ENCODE results near the gene ADAMTS17. TPM values are rescaled to one million over a fixed set of nuclear protein-coding genes. Genes with fewer than 3 reads are reported as not detected.

Gene ADAMTS17
- total and polyA plus RNA-seq, 4 donors, result 0.28 to 46.9 (median 9.1) TPM

- WGBS, result 79% methylated on average over 2 of the region's 2 CpGs
- no peak for DNase-seq (ENCODE audit: low spot score)
- Histone ChIP-seq H3K27me3 (ENCODE audit: control insufficient read depth in 4 of 4, insufficient read depth in 4 of 4, low read length in 3 of 4) (no peaks in the 10 kb centered on the region), H3K4me3 (ENCODE audit: low read depth in 1 of 3, low read length in 3 of 3) (no peak overlapping the region), H3K4me1 (ENCODE audit: control insufficient read depth in 4 of 4, insufficient read depth in 4 of 4, low read length in 3 of 4) (peaks cover 2 to 31% (median 27%) of the 10 kb centered on the region in 4 donors), H3K9ac (ENCODE audit: low read depth in 1 of 2, low read length in 2 of 2) (no peak overlapping the region), H3K27ac (ENCODE audit: low read depth in 1 of 2, low read length in 2 of 2) (no peak overlapping the region), H3K9me3 (ENCODE audit: control insufficient read depth in 4 of 4, low read length in 3 of 4) (no peaks in the 10 kb centered on the region), H3K36me3 (ENCODE audit: control insufficient read depth in 4 of 4, insufficient read depth in 3 of 4, low read depth in 1 of 4, low read length in 3 of 4) (no peaks in the 10 kb centered on the region)
- TF ChIP-seq RAD21 (IDR thresholded peaks at IDR 0.05), result no peak
- TF ChIP-seq REST (IDR thresholded peaks at IDR 0.05), result no peak
- no peak for TF ChIP-seq ATF3 (IDR thresholded peaks at IDR 0.05)
- TF ChIP-seq ZBTB33 (IDR thresholded peaks at IDR 0.05), result no peak
These were observed 134.7 kb downstream of the ADAMTS17 start for GRCh38 chr15:100207053-100207452.

- H3K4me3 ChIP-seq (ENCODE audit: low read depth in 1 of 3, low read length in 3 of 3), result no peak overlapping the region
- no peak overlapping the region for H3K27ac ChIP-seq (ENCODE audit: low read depth in 1 of 2, low read length in 2 of 2)
- no peak overlapping the region for H3K9ac ChIP-seq (ENCODE audit: low read depth in 1 of 2, low read length in 2 of 2)
- TF ChIP-seq HNF4G (IDR thresholded peaks at IDR 0.05), result no peak
- TF ChIP-seq NR2F2 (IDR thresholded peaks at IDR 0.05), result no peak
- no peak for TF ChIP-seq YY1 (IDR thresholded peaks at IDR 0.05)
- no peak for TF ChIP-seq JUND (IDR thresholded peaks at IDR 0.05)
- no peak for TF ChIP-seq TAF1 (conservative IDR thresholded peaks at IDR 0.05)
- TF ChIP-seq RXRA (IDR thresholded peaks at IDR 0.05), result no peak
- no peaks in the 10 kb centered on the region for H3K27me3 ChIP-seq (ENCODE audit: control insufficient read depth in 4 of 4, insufficient read depth in 4 of 4, low read length in 3 of 4)
- peaks cover 0 to 30% (median 26%) of the 10 kb centered on the region in 4 donors for H3K4me1 ChIP-seq (ENCODE audit: control insufficient read depth in 4 of 4, insufficient read depth in 4 of 4, low read length in 3 of 4)
- WGBS, result 88% methylated on average over 7 of the region's 7 CpGs
- no peaks in the 10 kb centered on the region for H3K9me3 ChIP-seq (ENCODE audit: control insufficient read depth in 4 of 4, low read length in 3 of 4)
- no peaks in the 10 kb centered on the region for H3K36me3 ChIP-seq (ENCODE audit: control insufficient read depth in 4 of 4, insufficient read depth in 3 of 4, low read depth in 1 of 4, low read length in 3 of 4)
- no peak for DNase-seq (ENCODE audit: low spot score)
These were observed 135.1 kb downstream of the ADAMTS17 start for GRCh38 chr15:100206643-100207042.

- H3K9me3 ChIP-seq (ENCODE audit: control insufficient read depth in 4 of 4, low read length in 3 of 4), result no peaks in the 10 kb centered on the region
- H3K27ac ChIP-seq (ENCODE audit: low read depth in 1 of 2, low read length in 2 of 2), result no peak overlapping the region
- no peaks in the 10 kb centered on the region for H3K36me3 ChIP-seq (ENCODE audit: control insufficient read depth in 4 of 4, insufficient read depth in 3 of 4, low read depth in 1 of 4, low read length in 3 of 4)
- DNase-seq (ENCODE audit: low spot score), result no peak
- no peak overlapping the region for H3K9ac ChIP-seq (ENCODE audit: low read depth in 1 of 2, low read length in 2 of 2)
- 73% methylated on average over 17 of the region's 17 CpGs for WGBS
- H3K4me3 ChIP-seq (ENCODE audit: low read depth in 1 of 3, low read length in 3 of 3), result no peak overlapping the region
- H3K27me3 ChIP-seq (ENCODE audit: control insufficient read depth in 4 of 4, insufficient read depth in 4 of 4, low read length in 3 of 4), result no peaks in the 10 kb centered on the region
- H3K4me1 ChIP-seq (ENCODE audit: control insufficient read depth in 4 of 4, insufficient read depth in 4 of 4, low read length in 3 of 4), result peaks cover 0 to 29% (median 23%) of the 10 kb centered on the region in 4 donors
- no peak for TF ChIP-seq TAF1 (conservative IDR thresholded peaks at IDR 0.05)
- TF ChIP-seq HNF4G (IDR thresholded peaks at IDR 0.05), result no peak
- no peak for TF ChIP-seq EGR1 (IDR thresholded peaks at IDR 0.05; ENCODE audit: low read depth in 2 of 2)
- no peak for TF ChIP-seq JUND (IDR thresholded peaks at IDR 0.05)
- no peak for TF ChIP-seq GABPA (IDR thresholded peaks at IDR 0.05 in 1 of 2, conservative IDR thresholded peaks at IDR 0.05 in 1 of 2)
- no peak for TF ChIP-seq REST (IDR thresholded peaks at IDR 0.05)
- no peak for TF ChIP-seq NR2F2 (IDR thresholded peaks at IDR 0.05)
- no peak for TF ChIP-seq ATF3 (IDR thresholded peaks at IDR 0.05)
- TF ChIP-seq HNF4A (conservative IDR thresholded peaks at IDR 0.05), result no peak
- TF ChIP-seq FOXA2 (IDR thresholded peaks at IDR 0.05), result no peak
- TF ChIP-seq YY1 (IDR thresholded peaks at IDR 0.05), result no peak
- no peak for TF ChIP-seq RAD21 (IDR thresholded peaks at IDR 0.05)
- TF ChIP-seq SP1 (IDR thresholded peaks at IDR 0.05), result no peak
- TF ChIP-seq RXRA (IDR thresholded peaks at IDR 0.05), result no peak
These were observed 136.1 kb downstream of the ADAMTS17 start for GRCh38 chr15:100205549-100206295.
